ENCODE data around the gene ELOVL5.

DNA sequence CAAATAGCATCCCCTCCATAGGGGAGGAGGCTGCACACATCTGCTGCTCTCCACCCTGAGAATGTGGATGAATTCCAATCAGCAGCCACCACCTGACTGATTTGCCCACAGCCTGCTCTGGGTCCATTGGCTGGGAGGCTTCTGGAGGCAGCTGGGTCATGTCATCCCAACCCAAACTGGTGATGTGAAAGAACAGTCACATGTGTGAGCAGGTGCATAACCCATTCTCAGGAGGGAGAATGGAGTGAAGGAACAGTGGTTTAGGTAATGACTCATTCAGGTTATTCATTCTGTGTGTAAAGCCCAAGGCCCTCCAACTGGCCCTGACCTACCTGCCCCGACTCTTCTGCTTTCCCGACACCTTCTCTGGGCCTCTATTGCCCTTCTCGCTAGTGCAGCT is 109.2 kb downstream of the ELOVL5 start:
- TF ChIP-seq, protein P1, sequence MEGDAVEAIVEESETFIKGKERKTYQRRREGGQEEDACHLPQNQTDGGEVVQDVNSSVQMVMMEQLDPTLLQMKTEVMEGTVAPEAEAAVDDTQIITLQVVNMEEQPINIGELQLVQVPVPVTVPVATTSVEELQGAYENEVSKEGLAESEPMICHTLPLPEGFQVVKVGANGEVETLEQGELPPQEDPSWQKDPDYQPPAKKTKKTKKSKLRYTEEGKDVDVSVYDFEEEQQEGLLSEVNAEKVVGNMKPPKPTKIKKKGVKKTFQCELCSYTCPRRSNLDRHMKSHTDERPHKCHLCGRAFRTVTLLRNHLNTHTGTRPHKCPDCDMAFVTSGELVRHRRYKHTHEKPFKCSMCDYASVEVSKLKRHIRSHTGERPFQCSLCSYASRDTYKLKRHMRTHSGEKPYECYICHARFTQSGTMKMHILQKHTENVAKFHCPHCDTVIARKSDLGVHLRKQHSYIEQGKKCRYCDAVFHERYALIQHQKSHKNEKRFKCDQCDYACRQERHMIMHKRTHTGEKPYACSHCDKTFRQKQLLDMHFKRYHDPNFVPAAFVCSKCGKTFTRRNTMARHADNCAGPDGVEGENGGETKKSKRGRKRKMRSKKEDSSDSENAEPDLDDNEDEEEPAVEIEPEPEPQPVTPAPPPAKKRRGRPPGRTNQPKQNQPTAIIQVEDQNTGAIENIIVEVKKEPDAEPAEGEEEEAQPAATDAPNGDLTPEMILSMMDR (IDR thresholded peaks at IDR 0.05) = no peak
- TF ChIP-seq EZH2 (IDR thresholded peaks at IDR 0.05; ENCODE audit: borderline replicate concordance, insufficient read depth, low read depth, low read length, poor library complexity, severe bottlenecking) = no peak
